ENCODE measurements around the gene SHTN1. TPM values are rescaled to one million over a fixed set of nuclear protein-coding genes. Genes with fewer than 3 reads are reported as not detected.

The SHTN1 gene
- total and polyA plus RNA-seq, 2 experiments from 2014 or later = 6.7 to 8.0 TPM

GRCh38 chr10:116985611-116986010, 19.4 kb downstream of the SHTN1 start:
- no peak for TF ChIP-seq ZNF462 (CRISPR knock-in tag; IDR thresholded peaks at IDR 0.05)
- no peak for TF ChIP-seq ZNF114 (CRISPR knock-in tag; IDR thresholded peaks at IDR 0.05)
- TF ChIP-seq JUNB (IDR thresholded peaks at IDR 0.05; ENCODE audit: unreplicated experiment) = no peak
- no peak for TF ChIP-seq CTCF (conservative IDR thresholded peaks at IDR 0.05; ENCODE audit: low read depth in 2 of 2)
- TF ChIP-seq EZH2 (IDR thresholded peaks at IDR 0.05; ENCODE audit: low read depth, unreplicated experiment) = no peak
- no peak for TF ChIP-seq STAT1 (IDR thresholded peaks at IDR 0.05; ENCODE audit: unreplicated experiment)
- DNase-seq (ENCODE audit: low spot score) (no peak), ATAC-seq (no peak)
- H3K4me2 ChIP-seq = no peak overlapping the region
- H3K4me3 Mint-ChIP-seq = no peak overlapping the region
- H3K4me1 ChIP-seq (ENCODE audit: insufficient read depth) = peaks cover 16% of the 10 kb centered on the region
- no peaks in the 10 kb centered on the region for H3K27me3 Mint-ChIP-seq (ENCODE audit: insufficient read depth, low read depth, poor library complexity)
- no peaks in the 10 kb centered on the region for H4K20me1 ChIP-seq (replicated peaks; ENCODE audit: insufficient read depth)
- no peaks in the 10 kb centered on the region for H3K9me2 ChIP-seq (ENCODE audit: insufficient read depth)
- no peak overlapping the region for H3K27ac Mint-ChIP-seq
- H3K4me3 ChIP-seq = no peak overlapping the region
- no peaks in the 10 kb centered on the region for H3K9me3 Mint-ChIP-seq
- H3K79me2 ChIP-seq (replicated peaks; ENCODE audit: insufficient read depth) = no peaks in the 10 kb centered on the region
- H3K27me3 ChIP-seq (ENCODE audit: insufficient read depth) = no peaks in the 10 kb centered on the region
- H3K4me1 Mint-ChIP-seq = peaks cover 25% of the 10 kb centered on the region
- H2AFZ ChIP-seq = no peak overlapping the region
- H3K36me3 ChIP-seq (ENCODE audit: insufficient read depth) = no peaks in the 10 kb centered on the region
- H3K27ac ChIP-seq (ENCODE audit: low read depth) = no peak overlapping the region
- no peaks in the 10 kb centered on the region for H3K36me3 Mint-ChIP-seq (ENCODE audit: low read depth)
- H3F3A ChIP-seq (replicated peaks; ENCODE audit: low read depth) = no peaks in the 10 kb centered on the region
